HepG2 (cell line): Measurements from ENCODE around the gene ZNF84. TPM values are rescaled to one million over a fixed set of nuclear protein-coding genes. Genes with fewer than 3 reads are reported as not detected.

Source experiments
- ATAC-seq: fragments of 200-7000 bp; cut with Tn5 transposase; 3 replicates; pipeline ENCODE4 v1.9.1; 2020; ENCODE audit warnings: mild to moderate bottlenecking, moderate library complexity
- BruUV-seq: library from RNA; stranded (reverse); fragments of 400-500 nt; replicated peaks from 2 replicates; lab custom pipeline; 2021; lab: Mats Ljungman, UMichigan
- CTCF ChIA-PET: fragments of 300-600 bp; formaldehyde crosslinking; extraction: SDS; loops from one replicate; lab custom pipeline; 2021; ENCODE audit warnings: low total read pairs, inconsistent platforms, low intra/inter-chr PET ratio; lab: Yijun Ruan, JAX
- POLR2A ChIA-PET: fragments of 350-600 bp; sonication (Branson Sonifier 250); formaldehyde crosslinking; loops from one replicate; lab custom pipeline; 2020; ENCODE audit warnings: antibody characterized with exemption, inconsistent platforms; lab: Yijun Ruan, JAX
- DNase-seq: peaks from one replicate; pipeline ENCODE4 v3.0.0-alpha.2; 2015; ENCODE audit warnings: low spot score
- FAIRE-seq: peaks from 3 replicates; lab custom pipeline; 2011; peaks lifted over from hg19 to GRCh38; lab: Jason Lieb, UNC
- H2AFZ ChIP-seq: one replicate; pipeline ENCODE4 v1.6.1; 2011; ENCODE audit warnings: low read length, inconsistent platforms
- H3K27ac ChIP-seq: fragments of 300-600 bp; 3 replicates; pipeline ENCODE4 v1.8.0; 2011; ENCODE audit warnings: mixed run types, mild to moderate bottlenecking, mixed read lengths, low read length, inconsistent platforms; ENCODE audit not compliant: insufficient read depth; ENCODE audit errors: extremely low read length
- H3K27me3 ChIP-seq, 2 experiments: fragments of 200-600 bp in 1 of 2; 2 replicates in 1 of 2; 3 replicates in 1 of 2; pipeline versions ENCODE4 v1.6.0 to v1.8.0; 2011; ENCODE audit warnings: low read length in 2 of 2, mild to moderate bottlenecking in 2 of 2, moderate library complexity in 2 of 2, inconsistent platforms in 1 of 2; ENCODE audit not compliant: insufficient read depth in 2 of 2, control insufficient read depth in 1 of 2
- H3K36me3 ChIP-seq, 2 experiments: fragments of 200-600 bp in 1 of 2; replicated peaks in 1 of 2; 2 replicates in 1 of 2; 3 replicates in 1 of 2; pipeline versions ENCODE4 v1.5.1 to v1.8.0; 2011; ENCODE audit warnings: low read length in 2 of 2, inconsistent platforms in 1 of 2; ENCODE audit not compliant: insufficient read depth in 2 of 2, control insufficient read depth in 1 of 2
- H3K4me1 ChIP-seq: 2 replicates; pipeline ENCODE4 v1.5.1; 2012; ENCODE audit warnings: low read length, inconsistent platforms; ENCODE audit not compliant: insufficient read depth
- H3K4me2 ChIP-seq: 2 replicates; pipeline ENCODE4 v1.6.0; 2011; ENCODE audit warnings: low read depth, low read length, inconsistent platforms
- H3K4me3 ChIP-seq, 3 experiments: fragments of 200-600 bp in 1 of 3; sonication (generic), shearing (Covaris generic) in 1 of 3; replicated peaks in 1 of 3; 2 replicates each; pipeline ENCODE4 v1.5.1; 2011 to 2016; ENCODE audit warnings: low read length in 3 of 3, inconsistent platforms in 2 of 3, low read depth in 2 of 3, mild to moderate bottlenecking in 2 of 3, control low read depth in 1 of 3, mixed read lengths in 1 of 3; ENCODE audit not compliant: insufficient read depth in 1 of 3
- H3K79me2 ChIP-seq: one replicate; pipeline ENCODE4 v1.6.1; 2011; ENCODE audit warnings: low read length, inconsistent platforms; ENCODE audit not compliant: insufficient read depth
- H3K9ac ChIP-seq: 2 replicates; pipeline ENCODE4 v1.6.0; 2011; ENCODE audit warnings: mild to moderate bottlenecking, low read depth, low read length, inconsistent platforms; ENCODE audit not compliant: insufficient read depth
- H3K9me3 ChIP-seq: 2 replicates; pipeline ENCODE4 v1.5.1; 2012; ENCODE audit warnings: mild to moderate bottlenecking, low read length
- H4K20me1 ChIP-seq: 2 replicates; pipeline ENCODE4 v1.6.0; 2011; ENCODE audit warnings: inconsistent platforms, mild to moderate bottlenecking, low read length, moderate library complexity; ENCODE audit not compliant: insufficient read depth
- AGO1 ChIP-seq: fragments of 200-400 bp; formaldehyde crosslinking; IDR thresholded peaks from 2 replicates; pipeline ENCODE4 v1.6.1; 2017; ENCODE audit warnings: mild to moderate bottlenecking, low read depth, low read length, moderate library complexity; ENCODE audit not compliant: poor library complexity, severe bottlenecking
- IRX3 ChIP-seq: sonication (generic); formaldehyde crosslinking; IDR thresholded peaks from 2 replicates; pipeline ENCODE4 v1.8.1; 2023; ENCODE audit warnings: mild to moderate bottlenecking, low read depth, missing genetic modification reagents, borderline replicate concordance
- NCOA2 ChIP-seq: sonication (generic); formaldehyde crosslinking; IDR thresholded peaks from 2 replicates; pipeline ENCODE4 v1.8.0; 2022; ENCODE audit warnings: inconsistent platforms
- NKX3-1 ChIP-seq: sonication (generic); formaldehyde crosslinking; IDR thresholded peaks from 2 replicates; pipeline ENCODE4 v1.5.0; 2020; ENCODE audit warnings: missing genetic modification reagents
- NONO ChIP-seq, 2 experiments: fragments of 450-650 bp in 1 of 2; sonication (generic) in 1 of 2; formaldehyde crosslinking in 1 of 2; IDR thresholded peaks in 1 of 2; conservative IDR thresholded peaks in 1 of 2; 2 replicates each; pipeline versions ENCODE4 v1.6.1 to v1.8.0; 2017 to 2022; ENCODE audit warnings: mild to moderate bottlenecking in 1 of 2, missing genetic modification reagents in 1 of 2, moderate library complexity in 1 of 2
- NR1H2 ChIP-seq: sonication (generic); formaldehyde crosslinking; IDR thresholded peaks from 2 replicates; pipeline ENCODE4 v1.8.1; 2022; ENCODE audit warnings: low read depth, missing genetic modification reagents, borderline replicate concordance
- NR2F1 ChIP-seq, 2 experiments: fragments of 450-650 bp in 1 of 2; formaldehyde crosslinking in 1 of 2; IDR thresholded peaks; 2 replicates each; pipeline versions ENCODE4 v1.5.0 to v1.6.1; 2016 to 2020; ENCODE audit warnings: mild to moderate bottlenecking in 1 of 2, missing compliant biosample characterization in 1 of 2, missing genetic modification reagents in 1 of 2, moderate library complexity in 1 of 2
- POLR2AphosphoS5 ChIP-seq: IDR thresholded peaks from 2 replicates; pipeline ENCODE4 v1.6.1; 2012; ENCODE audit warnings: low read depth, low read length
- TBX3 ChIP-seq: fragments of 450-650 bp; IDR thresholded peaks from 2 replicates; pipeline ENCODE4 v1.6.1; 2017; ENCODE audit warnings: antibody characterized with exemption, mild to moderate bottlenecking, inconsistent platforms, borderline replicate concordance
- ZFP62 ChIP-seq: sonication (generic); formaldehyde crosslinking; IDR thresholded peaks from 2 replicates; pipeline ENCODE4 v1.4.0; 2020; ENCODE audit warnings: missing genetic modification reagents
- ZNF207 ChIP-seq: fragments of 450-650 bp; IDR thresholded peaks from 2 replicates; pipeline ENCODE4 v1.6.1; 2016; ENCODE audit warnings: antibody characterized with exemption, borderline replicate concordance
- ZNF335 ChIP-seq: sonication (generic); formaldehyde crosslinking; IDR thresholded peaks from 2 replicates; pipeline ENCODE4 v1.4.0; 2020; ENCODE audit warnings: missing genetic modification reagents
- ZNF773 ChIP-seq: sonication (generic); formaldehyde crosslinking; IDR thresholded peaks from 2 replicates; pipeline ENCODE4 v1.4.0; 2020; ENCODE audit warnings: missing genetic modification reagents, borderline replicate concordance
- WGBS: methylation state at CpG from one replicate; pipeline ENCODE4 v1.1.6; 2017; ENCODE audit warnings: low lambda C conversion rate; 5-methylcytosine and 5-hydroxymethylcytosine counted together
- in situ Hi-C: cut with HindIII; loops from 2 replicates; pipeline ENCODE4 v1.10.0; 2017; ENCODE audit warnings: low pct_unique_long_range_greater_than_20kb; ENCODE audit not compliant: extremely low pct_ligation_motif_present
- intact Hi-C: fragments of 100-400 bp; cut with micrococcal nuclease; formaldehyde crosslinking; loops from one replicate; pipeline ENCODE4 v1.10.0; 2022; ENCODE audit not compliant: unreplicated experiment
- polyA plus RNA-seq, 8 experiments: library from polyadenylated mRNA; depleted of rRNA in 3 of 8; stranded (reverse) in 7 of 8; unstranded in 1 of 8; fragments of >200 nt; fragmentation: Illumina TruSeq in 4 of 8; extraction: Trizol in 4 of 8; gene quantifications; 2 replicates each; pipeline versions ENCODE4 v1.2.1 to v1.2.3, GENCODE V29; 2011 to 2016; ENCODE audit warnings: low read depth in 4 of 8, missing spikeins in 1 of 8, mixed read lengths in 1 of 8; ENCODE audit not compliant: insufficient read depth in 1 of 8
- total RNA-seq, 5 experiments: library from RNA; depleted of rRNA; stranded (reverse); fragments of >200 nt; fragmentation: Illumina TruSeq; extraction: Trizol; gene quantifications; 2 replicates each; pipeline ENCODE4 v1.2.3, GENCODE V29; 2016; ENCODE audit warnings: low read depth in 1 of 5
- TF ChIP-seq, protein P1 (sequence below): sonication (generic); formaldehyde crosslinking; IDR thresholded peaks from 2 replicates; pipeline ENCODE4 v1.4.0; 2020; ENCODE audit warnings: missing genetic modification reagents
- TF ChIP-seq, protein P2 (sequence below): sonication (generic); formaldehyde crosslinking; conservative IDR thresholded peaks from 2 replicates; pipeline ENCODE4 v1.5.0; 2020; ENCODE audit warnings: missing genetic modification reagents
- TF ChIP-seq, protein P3 (sequence below): sonication (generic); formaldehyde crosslinking; IDR thresholded peaks from 2 replicates; pipeline ENCODE4 v1.5.1; 2020; ENCODE audit warnings: mild to moderate bottlenecking, missing genetic modification reagents, borderline replicate concordance

ZNF84 gene
- total and polyA plus RNA-seq, 2 of the 13 experiments (the other 11 are each of a cell fraction or from before 2014, with no cell fraction given), result 15.5 to 21.8 TPM

DNA sequence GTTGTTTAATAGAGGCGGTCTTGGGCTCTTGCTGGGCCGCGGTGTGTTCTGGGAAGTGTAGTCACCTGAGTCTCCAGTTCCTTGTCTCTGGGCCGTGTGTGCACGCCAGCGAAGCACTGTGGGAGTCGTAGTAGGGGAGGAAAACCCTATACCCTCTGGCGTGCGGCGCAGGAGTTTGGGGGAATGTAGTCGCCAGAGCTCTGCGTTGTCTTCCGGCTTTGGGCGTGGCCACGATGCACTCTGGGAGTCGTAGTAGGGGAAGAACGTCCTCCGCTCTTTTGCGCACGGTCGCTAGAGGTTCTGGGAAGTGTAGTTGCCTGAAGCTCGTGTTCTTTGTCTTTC is 42.7 kb downstream of the ZNF84 start:
- in situ Hi-C loops, result no loop called here
- H2AFZ ChIP-seq, result peak overlapping the region; percentile 70
- H3K4me3 ChIP-seq, result peak overlapping the region; percentile 93 to 96 (median 95)
- ChIA-PET CTCF (interaction anchor here (1.9 kb wide), 1 partner anchor 101 kb away, joined by 10 read pairs; the partner anchor contains the start of gene ZNF268), POLR2A (interaction anchor here (0.8 to 1.6 kb wide), 10 partner anchors 26 to 251 kb away, joined by 3 to 25 read pairs (median 4); partner anchors contain the start of genes CHFR, GOLGA3, ZNF10 and ZNF26)
- H3K27me3 ChIP-seq, result no peaks in the 10 kb centered on the region
- TSS peak; percentile 87 for BruUV-seq
- peak overlapping the region; percentile 97 for H3K4me2 ChIP-seq
- H3K27ac ChIP-seq, result peak overlapping the region; percentile 98
- H3K9me3 ChIP-seq, result peaks cover 76% of the 10 kb centered on the region
- peaks cover 0 to 21% of the 10 kb centered on the region in 2 experiments for H3K36me3 ChIP-seq
- peaks cover 14% of the 10 kb centered on the region for H3K4me1 ChIP-seq
- H4K20me1 ChIP-seq, result no peaks in the 10 kb centered on the region
- H3K79me2 ChIP-seq, result peaks cover 12% of the 10 kb centered on the region
- peak; percentile 92 for ATAC-seq
- H3K9ac ChIP-seq, result peak overlapping the region; percentile 87
- FAIRE-seq, result peak; percentile 98
- intact Hi-C loops, result loop anchor here (1.0 to 2.0 kb wide), 4 partner anchors 43 to 101 kb away; partner anchors contain the start of genes ZNF10, ZNF26, ZNF268 and ZNF84
- peak; percentile 98 for DNase-seq
- 0% methylated on average over 8 of the region's 22 CpGs for WGBS
- TF ChIP-seq NONO (IDR thresholded peaks at IDR 0.05) (no peak), NONO (CRISPR knock-in tag; conservative IDR thresholded peaks at IDR 0.05) (no peak), TBX3 (no peak), ZNF207 (no peak), NCOA2 (CRISPR knock-in tag) (no peak; the same call in 1 of the 2 replicates), NR2F1 (CRISPR knock-in tag; IDR thresholded peaks at IDR 0.05) (no peak), NKX3-1 (CRISPR knock-in tag) (no peak), POLR2AphosphoS5 (0 out of 2 replicates have a peak, but pooled peaks have one; percentile 22), NR1H2 (no peak), ZNF335 (CRISPR knock-in tag) (peak; percentile 94), IRX3 (CRISPR knock-in tag) (no peak), ZNF773 (no peak), AGO1 (no peak), ZFP62 (CRISPR knock-in tag) (peak; percentile 89; the same call in 1 of the 2 replicates)
- TF ChIP-seq, protein P1, sequence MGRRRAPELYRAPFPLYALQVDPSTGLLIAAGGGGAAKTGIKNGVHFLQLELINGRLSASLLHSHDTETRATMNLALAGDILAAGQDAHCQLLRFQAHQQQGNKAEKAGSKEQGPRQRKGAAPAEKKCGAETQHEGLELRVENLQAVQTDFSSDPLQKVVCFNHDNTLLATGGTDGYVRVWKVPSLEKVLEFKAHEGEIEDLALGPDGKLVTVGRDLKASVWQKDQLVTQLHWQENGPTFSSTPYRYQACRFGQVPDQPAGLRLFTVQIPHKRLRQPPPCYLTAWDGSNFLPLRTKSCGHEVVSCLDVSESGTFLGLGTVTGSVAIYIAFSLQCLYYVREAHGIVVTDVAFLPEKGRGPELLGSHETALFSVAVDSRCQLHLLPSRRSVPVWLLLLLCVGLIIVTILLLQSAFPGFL (CRISPR knock-in tag), result no peak
- TF ChIP-seq, protein P2, sequence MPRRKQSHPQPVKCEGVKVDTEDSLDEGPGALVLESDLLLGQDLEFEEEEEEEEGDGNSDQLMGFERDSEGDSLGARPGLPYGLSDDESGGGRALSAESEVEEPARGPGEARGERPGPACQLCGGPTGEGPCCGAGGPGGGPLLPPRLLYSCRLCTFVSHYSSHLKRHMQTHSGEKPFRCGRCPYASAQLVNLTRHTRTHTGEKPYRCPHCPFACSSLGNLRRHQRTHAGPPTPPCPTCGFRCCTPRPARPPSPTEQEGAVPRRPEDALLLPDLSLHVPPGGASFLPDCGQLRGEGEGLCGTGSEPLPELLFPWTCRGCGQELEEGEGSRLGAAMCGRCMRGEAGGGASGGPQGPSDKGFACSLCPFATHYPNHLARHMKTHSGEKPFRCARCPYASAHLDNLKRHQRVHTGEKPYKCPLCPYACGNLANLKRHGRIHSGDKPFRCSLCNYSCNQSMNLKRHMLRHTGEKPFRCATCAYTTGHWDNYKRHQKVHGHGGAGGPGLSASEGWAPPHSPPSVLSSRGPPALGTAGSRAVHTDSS (CRISPR knock-in tag), result peak; percentile 61; the same call in 1 of the 2 replicates
- TF ChIP-seq, protein P3, sequence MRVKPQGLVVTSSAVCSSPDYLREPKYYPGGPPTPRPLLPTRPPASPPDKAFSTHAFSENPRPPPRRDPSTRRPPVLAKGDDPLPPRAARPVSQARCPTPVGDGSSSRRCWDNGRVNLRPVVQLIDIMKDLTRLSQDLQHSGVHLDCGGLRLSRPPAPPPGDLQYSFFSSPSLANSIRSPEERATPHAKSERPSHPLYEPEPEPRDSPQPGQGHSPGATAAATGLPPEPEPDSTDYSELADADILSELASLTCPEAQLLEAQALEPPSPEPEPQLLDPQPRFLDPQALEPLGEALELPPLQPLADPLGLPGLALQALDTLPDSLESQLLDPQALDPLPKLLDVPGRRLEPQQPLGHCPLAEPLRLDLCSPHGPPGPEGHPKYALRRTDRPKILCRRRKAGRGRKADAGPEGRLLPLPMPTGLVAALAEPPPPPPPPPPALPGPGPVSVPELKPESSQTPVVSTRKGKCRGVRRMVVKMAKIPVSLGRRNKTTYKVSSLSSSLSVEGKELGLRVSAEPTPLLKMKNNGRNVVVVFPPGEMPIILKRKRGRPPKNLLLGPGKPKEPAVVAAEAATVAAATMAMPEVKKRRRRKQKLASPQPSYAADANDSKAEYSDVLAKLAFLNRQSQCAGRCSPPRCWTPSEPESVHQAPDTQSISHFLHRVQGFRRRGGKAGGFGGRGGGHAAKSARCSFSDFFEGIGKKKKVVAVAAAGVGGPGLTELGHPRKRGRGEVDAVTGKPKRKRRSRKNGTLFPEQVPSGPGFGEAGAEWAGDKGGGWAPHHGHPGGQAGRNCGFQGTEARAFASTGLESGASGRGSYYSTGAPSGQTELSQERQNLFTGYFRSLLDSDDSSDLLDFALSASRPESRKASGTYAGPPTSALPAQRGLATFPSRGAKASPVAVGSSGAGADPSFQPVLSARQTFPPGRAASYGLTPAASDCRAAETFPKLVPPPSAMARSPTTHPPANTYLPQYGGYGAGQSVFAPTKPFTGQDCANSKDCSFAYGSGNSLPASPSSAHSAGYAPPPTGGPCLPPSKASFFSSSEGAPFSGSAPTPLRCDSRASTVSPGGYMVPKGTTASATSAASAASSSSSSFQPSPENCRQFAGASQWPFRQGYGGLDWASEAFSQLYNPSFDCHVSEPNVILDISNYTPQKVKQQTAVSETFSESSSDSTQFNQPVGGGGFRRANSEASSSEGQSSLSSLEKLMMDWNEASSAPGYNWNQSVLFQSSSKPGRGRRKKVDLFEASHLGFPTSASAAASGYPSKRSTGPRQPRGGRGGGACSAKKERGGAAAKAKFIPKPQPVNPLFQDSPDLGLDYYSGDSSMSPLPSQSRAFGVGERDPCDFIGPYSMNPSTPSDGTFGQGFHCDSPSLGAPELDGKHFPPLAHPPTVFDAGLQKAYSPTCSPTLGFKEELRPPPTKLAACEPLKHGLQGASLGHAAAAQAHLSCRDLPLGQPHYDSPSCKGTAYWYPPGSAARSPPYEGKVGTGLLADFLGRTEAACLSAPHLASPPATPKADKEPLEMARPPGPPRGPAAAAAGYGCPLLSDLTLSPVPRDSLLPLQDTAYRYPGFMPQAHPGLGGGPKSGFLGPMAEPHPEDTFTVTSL (CRISPR knock-in tag), result no peak
